Spleen (tissue), 11 donors: ENCODE results near the gene AP5M1. TPM values are rescaled to one million over a fixed set of nuclear protein-coding genes. Genes with fewer than 3 reads are reported as not detected.
A peak's percentile ranks its signal among the peaks of the same experiment; 100 is the strongest.

ENCODE experiments used
- DNase-seq: peaks from one replicate; pipeline ENCODE4 v3.0.0-alpha.2; 2020
- H3K27ac ChIP-seq, 8 donors: fragments of 200-600 bp; sonication (generic) in 7 of 8; 1 replicate in 4 of 8; 2 replicates in 4 of 8; pipeline versions ENCODE4 v1.5.0 to v1.8.0; 2016 to 2021; ENCODE audit warnings: inconsistent platforms in 4 of 8, mild to moderate bottlenecking in 4 of 8, moderate library complexity in 1 of 8
- H3K27me3 ChIP-seq, 7 donors: fragments of 200-600 bp; sonication (generic) in 6 of 7; replicated peaks in 1 of 7; 1 replicate in 4 of 7; 2 replicates in 3 of 7; pipeline versions ENCODE4 v1.5.0 to v1.8.0; 2016 to 2021; ENCODE audit warnings: inconsistent platforms in 3 of 7, mild to moderate bottlenecking in 1 of 7
- H3K36me3 ChIP-seq, 6 donors: fragments of 200-600 bp; sonication (generic) in 5 of 6; 1 replicate in 4 of 6; 2 replicates in 2 of 6; pipeline versions ENCODE4 v1.5.0 to v1.8.0; 2016 to 2021; ENCODE audit warnings: inconsistent platforms in 2 of 6
- H3K4me1 ChIP-seq, 6 donors: fragments of 200-600 bp; sonication (generic) in 5 of 6; 1 replicate in 3 of 6; 2 replicates in 3 of 6; pipeline versions ENCODE4 v1.5.0 to v1.8.0; 2016 to 2021; ENCODE audit warnings: inconsistent platforms in 3 of 6
- H3K4me3 ChIP-seq, 8 donors: fragments of 200-600 bp; sonication (generic) in 7 of 8; 1 replicate in 4 of 8; 2 replicates in 4 of 8; pipeline versions ENCODE4 v1.5.0 to v1.8.0; 2016 to 2021; ENCODE audit warnings: inconsistent platforms in 4 of 8, mild to moderate bottlenecking in 4 of 8, moderate library complexity in 2 of 8
- H3K9me3 ChIP-seq, 8 donors: fragments of 200-600 bp; sonication (generic) in 7 of 8; 1 replicate in 4 of 8; 2 replicates in 4 of 8; pipeline versions ENCODE4 v1.5.0 to v1.8.0; 2016 to 2021; ENCODE audit warnings: inconsistent platforms in 4 of 8
- CTCF ChIP-seq, 11 experiments: fragments of 200-600 bp in 7 of 11; fragments of 450-650 bp in 4 of 11; sonication (generic) in 4 of 11; IDR thresholded peaks in 8 of 11; conservative IDR thresholded peaks in 3 of 11; 1 replicate in 7 of 11; 2 replicates in 4 of 11; pipeline versions ENCODE4 v1.4.0 to v1.8.0; 2016 to 2021; ENCODE audit warnings: antibody characterized with exemption in 11 of 11, inconsistent platforms in 4 of 11, mild to moderate bottlenecking in 1 of 11
- POLR2A ChIP-seq, 3 donors: fragments of 450-650 bp; IDR thresholded peaks; one replicate each; pipeline ENCODE4 v1.5.1; 2017; ENCODE audit warnings: antibody characterized with exemption in 3 of 3, mild to moderate bottlenecking in 1 of 3
- POLR2AphosphoS5 ChIP-seq, 3 donors: sonication (generic); formaldehyde crosslinking; IDR thresholded peaks; one replicate each; pipeline ENCODE4 v1.5.1; 2017; ENCODE audit warnings: antibody characterized with exemption in 3 of 3
- WGBS, 5 donors: extraction: QIAGEN DNeasy Blood & Tissue Kit in 3 of 5; methylation state at CpG; one replicate each; pipeline versions ENCODE4 v1.1.5 to v1.1.7; 2013 to 2018; 5-methylcytosine and 5-hydroxymethylcytosine counted together
- intact Hi-C: fragments of 100-400 bp; cut with DNase I; formaldehyde crosslinking; loops from one replicate; pipeline ENCODE4 v1.15.0; 2023; ENCODE audit warnings: low total_unique reads
- polyA plus RNA-seq, 3 donors: library from polyadenylated mRNA; stranded (reverse); fragments of 200-250 nt; gene quantifications; one replicate each; pipeline ENCODE4 v1.2.1, GENCODE V29; 2013
- total RNA-seq, 7 donors: library from RNA; depleted of rRNA in 3 of 7; stranded (reverse); fragments of >200 nt in 3 of 7; fragmentation: NEBNext Ultra II Directional in 4 of 7; extraction: Animal tissue kit (Norgen Biotek cat#: 25700) in 4 of 7; gene quantifications; one replicate each; pipeline versions ENCODE4 v1.1.0 to v1.2.1, GENCODE V29; 2016 to 2021
- donor health status: healthy with polysubstance abuse.
- donor health status: DM: no; HTN: no; CAD: no; lungs with moderate emphysema.
- donor health status: DM: no; HTN: no; CAD: no.
- donor health status: Bipolar disorder and iron deficiency.
- donor health status: healthy.
- donor health status: DM: no; HTN: no; CAD: no.
- donor health status: DM: yes; HTN: yes; CAD: no.

AP5M1 gene
- total and polyA plus RNA-seq, 10 donors: 6.1 to 47.9 (median 39.9) TPM

- H3K4me3 ChIP-seq: no peak overlapping the region
- TF ChIP-seq CTCF (IDR thresholded peaks at IDR 0.05 in 8 of 11, conservative IDR thresholded peaks at IDR 0.05 in 3 of 11): no peak
- no peaks in the 10 kb centered on the region for H3K4me1 ChIP-seq
- H3K36me3 ChIP-seq: peaks cover 2 to 74% (median 36%) of the 10 kb centered on the region in 6 donors
- DNase-seq: no peak
- H3K27me3 ChIP-seq: no peaks in the 10 kb centered on the region
- H3K9me3 ChIP-seq: no peaks in the 10 kb centered on the region
- intact Hi-C loops: no loop called here
- no peak overlapping the region for H3K27ac ChIP-seq
- 87 to 92% (median 90%) methylated on average over 5 of the region's 5 CpGs for WGBS, 5 donors
Measured at GRCh38 chr14:57290751-57291150, 22.0 kb downstream of the AP5M1 start.

- Histone ChIP-seq H3K27ac (no peak overlapping the region), H3K4me1 (no peaks in the 10 kb centered on the region), H3K9me3 (no peaks in the 10 kb centered on the region), H3K4me3 (no peak overlapping the region), H3K36me3 (peaks cover 2 to 62% (median 26%) of the 10 kb centered on the region in 6 donors), H3K27me3 (no peaks in the 10 kb centered on the region)
- 71 to 77% (median 72%) methylated on average over 6 of the region's 6 CpGs for WGBS, 5 donors
- no peak for DNase-seq
- intact Hi-C loops: no loop called here
- TF ChIP-seq CTCF (IDR thresholded peaks at IDR 0.05 in 8 of 11, conservative IDR thresholded peaks at IDR 0.05 in 3 of 11): no peak
- TF ChIP-seq POLR2AphosphoS5 (IDR thresholded peaks at IDR 0.05): no peak
- TF ChIP-seq POLR2A (IDR thresholded peaks at IDR 0.05): no peak
Measured at GRCh38 chr14:57291692-57292647, 23.2 kb downstream of the AP5M1 start.

- no peaks in the 10 kb centered on the region for H3K4me1 ChIP-seq
- no peaks in the 10 kb centered on the region for H3K9me3 ChIP-seq
- no peak for DNase-seq
- H3K27me3 ChIP-seq: no peaks in the 10 kb centered on the region
- H3K4me3 ChIP-seq: no peak overlapping the region
- TF ChIP-seq CTCF (IDR thresholded peaks at IDR 0.05 in 8 of 11, conservative IDR thresholded peaks at IDR 0.05 in 3 of 11): peak in 3 of 11 experiments; percentile 18 to 36 (median 18)
- TF ChIP-seq POLR2AphosphoS5 (IDR thresholded peaks at IDR 0.05): no peak
- WGBS, 5 donors: 94 to 100% (median 98%) methylated on average over 1 of the region's 1 CpG
- no peak overlapping the region for H3K27ac ChIP-seq
- intact Hi-C loops: no loop called here
- peaks cover 0 to 40% (median 12%) of the 10 kb centered on the region in 6 donors for H3K36me3 ChIP-seq
Measured at GRCh38 chr14:57293866-57294837, 25.4 kb downstream of the AP5M1 start.
